GM23338 (cell line): ENCODE data around the gene TIMM22. TPM values are rescaled to one million over a fixed set of nuclear protein-coding genes. Genes with fewer than 3 reads are reported as not detected.

Source experiments
- microRNA-seq: library from miRNA; unstranded; fragments of <30 nt; microRNA quantifications from one replicate; pipeline ENCODE4, GENCODE V29; 2017
- polyA plus RNA-seq: library from polyadenylated mRNA; unstranded; fragments of >200 nt; fragmentation: Nextera tagmentation; extraction: Ambion mirVana; gene quantifications from 2 replicates; pipeline ENCODE4 v1.2.1, GENCODE V29; 2016
- small RNA-seq: library from RNA; depleted of rRNA; stranded (forward); fragments of <200 nt; gene quantifications from one replicate; pipeline ENCODE3, GENCODE V24; 2014; ENCODE audit warnings: low replicate concordance
- total RNA-seq: library from RNA; depleted of rRNA; stranded (reverse); fragments of >200 nt; shearing (Covaris generic); gene quantifications from 2 replicates; pipeline ENCODE4 v1.2.3, GENCODE V29; 2014; rRNA removed

The TIMM22 gene
- total and polyA plus RNA-seq, 2 experiments from 2014 or later = 21.9 to 24.4 TPM

Small RNA genes lying within 50 kb of the gene (microRNA-seq; reads per million reads assigned to microRNA genes)
- not detected for gene MIR3183

Small RNA genes lying within 50 kb of the gene (small RNA-seq; reads per million reads assigned to genes)
- gene MIR3183 = not detected

Other genes with a start within 250 kb of the TIMM22 start
- gene GEMIN4, start 244.9 kb upstream of the TIMM22 start, total RNA-seq = 42.4 and 45.0 TPM in 2 replicates
- 14.1 and 14.5 TPM in 2 replicates for gene GEMIN4, start 244.9 kb upstream of the TIMM22 start, polyA plus RNA-seq
- 69.7 and 122 TPM in 2 replicates for gene GLOD4, start 214.8 kb upstream of the TIMM22 start, total RNA-seq
- gene GLOD4, start 214.8 kb upstream of the TIMM22 start, polyA plus RNA-seq = 118 and 120 TPM in 2 replicates
- gene MRM3, start 214.8 kb upstream of the TIMM22 start, total RNA-seq = 23.4 and 41.3 TPM in 2 replicates
- gene MRM3, start 214.8 kb upstream of the TIMM22 start, polyA plus RNA-seq = 17.0 and 17.7 TPM in 2 replicates
- 90.4 and 105 TPM in 2 replicates for gene NXN, start 17.4 kb upstream of the TIMM22 start, total RNA-seq
- 31.8 and 36.2 TPM in 2 replicates for gene NXN, start 17.4 kb upstream of the TIMM22 start, polyA plus RNA-seq
- 24.3 and 27.7 TPM in 2 replicates for gene ABR, start 182.9 kb downstream of the TIMM22 start, total RNA-seq
- 15.0 and 18.5 TPM in 2 replicates for gene ABR, start 182.9 kb downstream of the TIMM22 start, polyA plus RNA-seq